Prostate gland (tissue), 2 donors: Measurements from ENCODE around the gene SYNC. TPM values are rescaled to one million over a fixed set of nuclear protein-coding genes. Genes with fewer than 3 reads are reported as not detected.
"Not testable (repeated sequence)": the region's sequence is repeated elsewhere in the genome, so short reads cannot be mapped to it uniquely, and the experiment has no call there.

Experiments
- DNase-seq: peaks from one replicate; pipeline ENCODE4 v3.0.0-alpha.2; 2019; ENCODE audit warnings: low spot score
- H3K27ac ChIP-seq, 2 donors: fragments of 200-600 bp; sonication (generic); 2 replicates each; pipeline ENCODE4 v1.5.1; 2017 to 2019
- H3K27me3 ChIP-seq: fragments of 200-600 bp; sonication (generic); replicated peaks from 2 replicates; pipeline ENCODE4 v1.5.1; 2019; ENCODE audit not compliant: insufficient read depth
- H3K36me3 ChIP-seq, 2 donors: fragments of 200-600 bp; sonication (generic); 1 replicate in 1 of 2; 2 replicates in 1 of 2; pipeline versions ENCODE4 v1.5.1 to v1.8.1; 2017 to 2019
- H3K4me1 ChIP-seq: fragments of 200-600 bp; sonication (generic); replicated peaks from 2 replicates; pipeline ENCODE4 v1.5.1; 2019
- H3K4me3 ChIP-seq, 2 donors: fragments of 200-600 bp; sonication (generic); 2 replicates each; pipeline ENCODE4 v1.5.1; 2017 to 2019
- H3K9me3 ChIP-seq: fragments of 200-600 bp; sonication (generic); 2 replicates; pipeline ENCODE4 v1.5.1; 2017
- POLR2A ChIP-seq: fragments of 450-650 bp; IDR thresholded peaks from one replicate; pipeline ENCODE4 v1.6.1; 2016; ENCODE audit warnings: antibody characterized with exemption, mild to moderate bottlenecking
- POLR2AphosphoS5 ChIP-seq: sonication (generic); formaldehyde crosslinking; IDR thresholded peaks from one replicate; pipeline ENCODE4 v1.6.1; 2017; ENCODE audit warnings: antibody characterized with exemption
- WGBS: methylation state at CpG from one replicate; pipeline ENCODE4 v1.1.5; 2018; 5-methylcytosine and 5-hydroxymethylcytosine counted together
- intact Hi-C: fragments of 100-400 bp; cut with DNase I; formaldehyde crosslinking; loops from one replicate; pipeline ENCODE4 v1.14.2; 2022
- total RNA-seq, 2 donors: library from RNA; depleted of rRNA; stranded (reverse); fragments of >200 nt; gene quantifications; one replicate each; pipeline ENCODE4 v1.1.0, GENCODE V29; 2016
- TF ChIP-seq, protein P1 (sequence below), 4 experiments: fragments of 200-600 bp in 2 of 4; fragments of 450-650 bp in 2 of 4; sonication (generic) in 2 of 4; IDR thresholded peaks; 1 replicate in 3 of 4; 2 replicates in 1 of 4; pipeline ENCODE4 v1.5.1; 2016 to 2019; ENCODE audit warnings: antibody characterized with exemption in 4 of 4, mild to moderate bottlenecking in 2 of 4, moderate library complexity in 2 of 4

The SYNC gene
- total RNA-seq, 2 donors from 2014 or later, result 7.9 to 18.2 TPM

DNA sequence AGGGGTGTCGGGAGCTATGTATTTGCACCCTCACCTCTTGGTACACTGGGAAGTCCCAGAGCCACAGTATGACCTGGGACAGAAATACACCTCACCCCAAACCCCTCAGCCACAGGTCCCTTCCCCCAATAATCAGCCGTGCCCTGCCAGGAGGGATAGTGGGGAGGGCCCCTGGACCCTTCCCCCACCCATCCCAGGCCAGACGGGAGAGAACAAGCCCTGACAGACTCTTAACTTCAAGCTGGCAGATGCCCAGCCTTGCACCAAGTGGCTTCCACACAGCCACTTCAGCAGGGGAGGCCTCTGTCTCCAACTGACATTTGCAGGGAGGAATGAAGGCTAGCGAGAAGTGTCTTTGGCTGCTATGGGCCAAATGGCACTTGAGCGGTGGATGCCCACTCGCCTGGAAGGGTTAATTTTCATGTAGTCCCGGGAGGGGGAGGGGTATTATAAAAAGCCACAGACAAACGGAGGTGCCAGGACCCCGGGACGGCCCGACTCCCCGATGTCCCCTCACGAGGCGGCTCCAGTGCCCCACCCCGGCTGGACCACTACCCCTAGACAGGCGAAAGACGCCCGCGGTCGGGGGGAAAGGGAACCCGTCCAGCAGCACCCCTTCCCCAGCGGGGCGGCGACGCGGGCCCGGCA, 495 bp downstream of the SYNC start:
- peaks cover 12% of the 10 kb centered on the region for H3K4me1 ChIP-seq
- 10% methylated on average over 26 of the region's 27 CpGs for WGBS
- intact Hi-C loops, result loop anchor here (2.0 kb wide), 1 partner anchor 51 kb away; the partner anchor contains the start of genes RBBP4 and ZBTB8OS
- TF ChIP-seq, protein P1, sequence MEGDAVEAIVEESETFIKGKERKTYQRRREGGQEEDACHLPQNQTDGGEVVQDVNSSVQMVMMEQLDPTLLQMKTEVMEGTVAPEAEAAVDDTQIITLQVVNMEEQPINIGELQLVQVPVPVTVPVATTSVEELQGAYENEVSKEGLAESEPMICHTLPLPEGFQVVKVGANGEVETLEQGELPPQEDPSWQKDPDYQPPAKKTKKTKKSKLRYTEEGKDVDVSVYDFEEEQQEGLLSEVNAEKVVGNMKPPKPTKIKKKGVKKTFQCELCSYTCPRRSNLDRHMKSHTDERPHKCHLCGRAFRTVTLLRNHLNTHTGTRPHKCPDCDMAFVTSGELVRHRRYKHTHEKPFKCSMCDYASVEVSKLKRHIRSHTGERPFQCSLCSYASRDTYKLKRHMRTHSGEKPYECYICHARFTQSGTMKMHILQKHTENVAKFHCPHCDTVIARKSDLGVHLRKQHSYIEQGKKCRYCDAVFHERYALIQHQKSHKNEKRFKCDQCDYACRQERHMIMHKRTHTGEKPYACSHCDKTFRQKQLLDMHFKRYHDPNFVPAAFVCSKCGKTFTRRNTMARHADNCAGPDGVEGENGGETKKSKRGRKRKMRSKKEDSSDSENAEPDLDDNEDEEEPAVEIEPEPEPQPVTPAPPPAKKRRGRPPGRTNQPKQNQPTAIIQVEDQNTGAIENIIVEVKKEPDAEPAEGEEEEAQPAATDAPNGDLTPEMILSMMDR (IDR thresholded peaks at IDR 0.05), result no peak
- no peak for TF ChIP-seq POLR2A
- H3K4me3 ChIP-seq, result peak overlapping the region; percentile 49 to 55
- H3K9me3 ChIP-seq, result no peaks in the 10 kb centered on the region
- no peak for DNase-seq
- peak overlapping the region; percentile 75 to 78 for H3K27ac ChIP-seq
- no peaks in the 10 kb centered on the region for H3K36me3 ChIP-seq
- no peaks in the 10 kb centered on the region for H3K27me3 ChIP-seq

DNA sequence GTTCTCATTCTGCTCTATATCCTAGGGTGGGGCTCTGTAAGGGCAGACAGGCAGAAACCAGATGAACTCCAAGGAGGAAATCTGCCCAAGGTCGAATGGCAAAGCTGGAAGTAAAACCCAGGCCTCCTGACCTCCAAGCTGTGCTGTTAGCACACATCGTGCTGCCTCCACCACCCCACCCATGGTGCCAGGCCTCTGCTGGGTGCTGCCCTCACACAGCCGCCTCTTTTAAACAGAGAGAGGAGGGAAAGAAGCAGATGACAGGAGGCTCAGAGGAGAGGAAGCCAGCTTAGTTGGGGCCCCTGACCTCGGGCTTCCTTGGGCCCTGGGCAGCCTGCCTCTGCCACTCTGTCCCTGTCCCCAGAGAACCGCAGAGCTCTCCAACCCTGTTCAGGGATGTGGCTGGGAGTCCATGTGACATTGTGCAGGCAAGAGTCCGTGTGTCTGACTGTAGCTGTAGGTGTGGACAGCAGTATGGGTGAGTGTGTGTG, 1.1 kb downstream of the SYNC start:
- H3K9me3 ChIP-seq, result no peaks in the 10 kb centered on the region
- no peak for DNase-seq
- peak overlapping the region; percentile 75 to 78 for H3K27ac ChIP-seq
- no peak overlapping the region for H3K4me3 ChIP-seq
- H3K27me3 ChIP-seq, result no peaks in the 10 kb centered on the region
- intact Hi-C loops, result no loop called here
- peaks cover 7% of the 10 kb centered on the region for H3K4me1 ChIP-seq
- WGBS, result 49% methylated on average over 6 of the region's 6 CpGs
- H3K36me3 ChIP-seq, result no peaks in the 10 kb centered on the region
- TF ChIP-seq POLR2A, result no peak
- TF ChIP-seq, protein P1 (IDR thresholded peaks at IDR 0.05), result no peak
- TF ChIP-seq POLR2AphosphoS5, result no peak

- WGBS, result 97% methylated on average over 8 of the region's 8 CpGs
- H3K27me3 ChIP-seq, H3K36me3 ChIP-seq, intact Hi-C loops, H3K4me3 ChIP-seq, H3K4me1 ChIP-seq, H3K9me3 ChIP-seq, DNase-seq, H3K27ac ChIP-seq: not testable (repeated sequence)
Observed at GRCh38 chr1:32696996-32697395, 5.6 kb downstream of the SYNC start.

DNA sequence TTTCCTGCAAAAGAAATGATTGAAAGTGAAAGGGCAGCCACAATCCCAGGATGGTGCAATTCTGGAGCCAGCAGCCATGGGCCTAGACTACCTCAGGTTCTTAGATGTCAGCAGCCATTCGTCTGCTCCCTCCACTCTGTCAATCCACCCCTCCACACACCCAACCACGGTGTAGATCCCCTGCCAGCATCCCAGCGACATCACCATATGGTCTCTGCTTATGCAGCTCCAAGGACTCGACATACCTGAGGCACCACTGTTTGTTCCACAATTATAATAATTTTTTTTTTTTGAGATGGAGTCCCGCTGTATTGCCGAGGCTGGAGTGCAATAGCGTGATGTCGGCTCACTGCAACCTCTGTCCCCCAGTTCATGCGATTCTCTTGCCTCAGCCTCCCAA, 6.5 kb downstream of the SYNC start:
- Histone ChIP-seq H3K9me3 (no peaks in the 10 kb centered on the region), H3K36me3 (no peaks in the 10 kb centered on the region), H3K4me3 (no peak overlapping the region), H3K27ac (no peak overlapping the region), H3K27me3 (no peaks in the 10 kb centered on the region), H3K4me1 (no peaks in the 10 kb centered on the region)
- DNase-seq, result no peak
- 91% methylated on average over 9 of the region's 9 CpGs for WGBS
- TF ChIP-seq, protein P1 (IDR thresholded peaks at IDR 0.05), result no peak
- no peak for TF ChIP-seq POLR2A
- no peak for TF ChIP-seq POLR2AphosphoS5
- intact Hi-C loops, result no loop called here

- WGBS, result 54% methylated on average over 17 of the region's 17 CpGs
- no peak overlapping the region for H3K27ac ChIP-seq
Observed at GRCh38 chr1:32695098-32695904, 7.3 kb downstream of the SYNC start.

More at GRCh38 chr1:32695098-32695904, 7.3 kb downstream of the SYNC start:
- no peaks in the 10 kb centered on the region for H3K27me3 ChIP-seq
- H3K9me3 ChIP-seq, result no peaks in the 10 kb centered on the region
- DNase-seq, result no peak
- TF ChIP-seq POLR2A, result no peak
- no peaks in the 10 kb centered on the region for H3K4me1 ChIP-seq
- intact Hi-C loops, result no loop called here
- no peak overlapping the region for H3K4me3 ChIP-seq
- no peaks in the 10 kb centered on the region for H3K36me3 ChIP-seq
